Esophagus muscularis mucosa (tissue), 3 donors: ENCODE measurements around the gene HAPSTR1.

ENCODE experiments used
- CTCF ChIP-seq, 3 experiments: fragments of 200-600 bp in 2 of 3; fragments of 450-650 bp in 1 of 3; sonication (generic) in 2 of 3; IDR thresholded peaks; one replicate each; pipeline ENCODE4 v1.5.1; 2017 to 2019; ENCODE audit warnings: antibody characterized with exemption in 3 of 3, mild to moderate bottlenecking in 2 of 3, moderate library complexity in 1 of 3
- EP300 ChIP-seq: sonication (generic); formaldehyde crosslinking; IDR thresholded peaks from one replicate; pipeline ENCODE4 v1.6.1; 2017; ENCODE audit warnings: antibody characterized with exemption

- no peak for TF ChIP-seq CTCF (IDR thresholded peaks at IDR 0.05)
- TF ChIP-seq EP300 = no peak
These were observed 22.7 kb downstream of the HAPSTR1 start for GRCh38 chr16:9114112-9114511.
